Skin of body (tissue), 2 donors: ENCODE measurements around the gene PALB2. TPM values are rescaled to one million over a fixed set of nuclear protein-coding genes. Genes with fewer than 3 reads are reported as not detected.
"Not testable (repeated sequence)": the region's sequence is repeated elsewhere in the genome, so short reads cannot be mapped to it uniquely, and the experiment has no call there.

Source experiments
- DNase-seq: peaks from one replicate; lab custom pipeline; 2025; lab: John Stamatoyannopoulos, UW
- total RNA-seq: library from RNA; depleted of rRNA; stranded (reverse); fragments of >200 nt; gene quantifications from one replicate; pipeline ENCODE4 v1.2.3, GENCODE V29; 2014

The PALB2 gene
- total RNA-seq, 1 donor from 2014 or later = 7.4 TPM

DNA sequence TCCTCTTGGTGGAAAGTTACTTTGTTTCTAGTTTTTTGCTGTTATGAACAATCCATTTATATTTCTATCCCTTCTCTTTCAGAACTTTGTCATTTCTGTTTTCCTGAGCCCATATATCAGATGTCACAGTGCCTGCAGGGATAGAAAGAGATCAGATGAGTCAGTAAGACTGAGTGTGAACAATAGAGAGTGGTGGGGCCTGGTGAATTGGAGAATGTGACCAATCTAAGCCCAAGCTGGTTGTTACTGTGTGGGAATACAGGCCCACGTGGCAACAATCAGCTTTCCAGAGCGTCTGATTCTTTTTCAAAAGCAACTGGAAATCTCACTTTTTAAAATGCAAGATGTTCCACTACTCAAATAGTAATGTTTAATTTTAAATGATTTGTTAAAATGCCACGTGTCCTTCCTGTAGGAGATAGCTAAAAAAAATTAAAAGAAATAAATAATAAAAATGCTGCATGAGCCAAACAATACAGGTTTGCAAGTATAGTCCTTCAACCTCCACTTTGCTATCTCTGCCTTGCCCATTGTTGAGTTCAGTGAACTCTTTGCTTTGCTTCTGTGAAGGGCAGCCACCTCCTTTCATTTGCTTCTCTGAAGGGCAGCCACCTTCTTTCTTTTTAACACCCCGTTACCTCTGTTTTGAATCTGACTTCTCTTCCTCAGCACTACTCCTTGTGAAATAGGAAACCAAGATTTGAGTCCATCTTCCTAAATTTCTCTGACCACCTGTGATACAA lies 9.7 kb upstream of the PALB2 start:
- DNase-seq = no peak

DNA sequence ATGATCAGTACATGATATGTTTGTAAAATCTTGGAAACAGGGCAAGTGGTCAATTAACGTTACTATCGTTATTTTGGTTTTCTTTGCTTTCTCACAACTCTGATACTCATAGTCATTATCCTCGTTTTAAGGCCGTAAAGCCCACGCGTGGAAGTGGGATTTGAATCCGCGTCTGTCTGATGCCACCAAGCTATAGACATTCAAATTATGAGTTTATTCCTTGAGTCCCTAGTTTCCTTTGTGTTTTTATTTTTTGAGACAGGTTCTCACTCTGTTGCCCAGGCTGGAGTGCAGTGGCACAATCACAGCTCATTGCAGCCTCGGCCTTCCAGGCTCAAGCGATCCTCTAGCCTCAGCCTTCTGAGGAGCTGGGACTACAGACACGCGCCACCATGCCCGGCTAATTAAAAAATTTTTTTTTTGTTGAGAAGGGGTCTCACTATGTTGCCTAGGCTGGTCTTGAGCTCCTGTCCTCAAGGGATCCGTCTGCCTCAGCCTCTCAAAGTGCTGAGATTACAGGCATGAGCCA lies 1.2 kb upstream of the PALB2 start:
- no peak for DNase-seq

DNA sequence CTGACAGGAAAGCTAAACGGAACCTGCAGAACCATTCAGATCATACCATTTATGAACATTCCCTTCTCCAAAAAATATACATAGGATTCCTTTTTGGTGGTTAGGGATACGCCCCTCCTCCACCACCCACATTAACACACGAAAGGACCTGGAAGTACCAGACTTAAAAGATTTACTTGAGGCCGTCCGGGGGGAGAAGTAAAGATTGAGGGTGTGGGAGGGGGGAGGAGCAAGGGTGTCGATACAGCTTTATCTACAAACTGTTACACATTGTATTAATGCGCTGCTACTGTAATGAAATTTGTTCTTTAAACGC lies 537 bp downstream of the PALB2 start:
- no peak for DNase-seq

DNA sequence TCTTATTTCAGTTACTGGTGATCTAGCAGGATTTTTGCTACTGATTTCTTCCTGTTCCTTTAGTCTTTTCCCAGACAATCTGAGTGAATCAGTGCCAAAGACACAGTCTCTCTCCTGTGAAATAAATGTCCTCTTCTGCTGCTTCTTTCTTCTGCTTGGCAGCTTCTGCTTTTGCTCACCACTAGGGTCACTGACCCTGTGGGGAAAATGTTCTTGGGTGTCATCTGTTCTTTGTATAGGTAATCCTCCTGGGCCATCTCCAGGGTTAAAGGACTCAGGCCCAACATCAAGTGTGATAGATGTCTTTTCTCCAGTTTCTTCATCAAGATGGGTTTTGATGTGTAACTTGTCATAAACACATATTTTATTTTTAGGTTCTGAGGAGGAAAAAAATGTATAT lies 5.2 kb downstream of the PALB2 start:
- no peak for DNase-seq

DNA sequence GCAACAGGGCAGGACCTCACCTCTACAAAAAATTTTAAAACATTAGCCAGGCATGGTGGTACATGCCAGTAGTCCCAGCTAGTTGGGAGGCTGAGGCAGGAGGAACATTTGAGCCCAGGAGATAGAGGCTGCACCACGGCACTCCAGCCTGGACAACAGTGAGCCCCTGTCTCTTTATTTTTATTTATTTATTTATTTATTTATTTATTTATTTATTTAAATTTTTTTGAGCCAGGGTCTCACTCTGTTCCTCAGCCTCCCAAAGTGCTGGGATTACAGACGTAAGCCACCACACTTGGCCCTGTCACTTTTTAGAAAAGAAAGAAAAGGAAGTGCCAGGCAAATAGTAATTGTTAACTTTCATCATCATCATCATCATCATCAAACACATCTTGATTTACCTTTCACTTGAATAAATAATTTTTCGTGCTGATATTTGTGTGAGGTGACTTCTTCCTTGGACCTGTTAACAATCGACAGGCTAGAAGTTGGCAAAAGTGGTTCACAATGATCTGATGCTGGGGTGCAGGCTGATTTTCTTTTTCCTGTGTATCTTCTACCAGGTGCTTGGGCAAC lies 6.6 kb downstream of the PALB2 start:
- no peak for DNase-seq

DNA sequence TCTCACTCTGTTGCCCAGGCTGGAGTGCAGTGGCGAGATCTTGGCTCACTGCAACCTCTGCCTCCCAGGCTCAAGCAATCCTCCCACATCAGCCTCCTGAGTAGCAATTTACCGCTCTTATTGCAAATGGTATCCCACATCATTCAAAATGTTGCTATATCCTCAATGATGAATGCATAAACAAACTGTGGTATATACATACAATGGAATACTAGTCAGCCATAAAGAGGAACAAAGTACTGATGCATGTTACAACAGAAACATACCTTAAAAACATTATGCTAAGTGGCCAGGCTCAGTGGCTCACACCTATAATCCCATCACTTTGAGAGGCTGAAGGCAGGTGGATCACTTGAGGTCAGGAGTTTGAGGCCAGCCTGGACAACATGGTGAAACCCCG lies 9.2 kb downstream of the PALB2 start:
- DNase-seq = not testable (repeated sequence)

DNA sequence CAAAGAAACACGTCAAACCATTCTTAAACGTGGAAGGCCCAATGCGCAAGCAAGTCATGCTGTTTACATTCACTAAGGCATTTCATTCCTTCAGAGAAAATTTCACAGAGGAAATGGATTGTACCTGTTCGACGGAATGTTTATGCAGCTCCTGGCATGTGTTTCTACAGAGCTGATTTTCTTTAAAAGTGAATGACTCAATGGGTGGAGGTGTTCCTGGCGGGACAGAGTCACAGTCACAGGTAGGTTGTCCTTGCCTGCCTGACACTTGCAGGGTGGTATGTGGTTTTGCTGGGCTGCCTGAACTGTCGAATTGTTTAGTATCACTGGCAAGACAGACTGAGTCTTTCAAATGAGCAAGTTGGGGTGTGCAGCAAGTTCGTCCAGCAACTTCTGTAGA lies 11.6 kb downstream of the PALB2 start:
- no peak for DNase-seq

DNA sequence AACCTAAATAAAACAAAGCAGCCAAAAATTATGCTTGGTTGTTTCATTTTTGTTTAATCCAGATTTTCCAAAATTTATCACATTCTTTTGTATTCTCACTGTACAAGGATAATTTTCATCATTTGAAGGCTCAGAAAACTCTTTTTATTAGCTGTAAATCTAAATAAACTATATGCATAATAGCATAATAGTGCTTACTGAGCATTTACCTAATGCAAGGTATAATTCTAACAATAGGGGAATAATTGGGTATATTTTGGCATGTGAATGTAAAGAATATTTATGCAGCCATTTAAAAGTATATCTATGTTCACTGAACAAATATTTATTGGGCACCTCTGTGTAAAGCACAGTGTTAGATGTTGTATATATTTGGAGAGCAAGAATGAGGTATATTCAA lies 17.0 kb downstream of the PALB2 start:
- DNase-seq = no peak

DNA sequence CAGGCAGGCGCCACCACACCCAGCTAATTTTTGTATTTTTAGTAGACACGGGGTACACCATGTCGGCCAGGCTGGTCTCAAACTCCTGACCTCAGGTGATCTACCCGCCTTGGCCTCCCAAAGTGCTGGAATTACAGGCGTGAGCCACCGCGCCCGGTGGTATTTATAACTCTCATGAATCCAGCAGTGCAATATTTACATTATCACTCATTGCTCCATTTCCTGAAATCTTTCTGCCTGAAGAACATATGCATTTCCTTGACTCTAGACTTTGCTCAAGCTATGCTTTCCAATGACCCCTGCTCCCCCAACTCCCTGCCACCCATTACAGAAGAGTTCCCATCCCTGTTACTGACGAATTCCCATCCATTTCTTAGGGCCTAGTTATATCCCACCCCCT lies 25.3 kb downstream of the PALB2 start:
- DNase-seq = no peak

DNA sequence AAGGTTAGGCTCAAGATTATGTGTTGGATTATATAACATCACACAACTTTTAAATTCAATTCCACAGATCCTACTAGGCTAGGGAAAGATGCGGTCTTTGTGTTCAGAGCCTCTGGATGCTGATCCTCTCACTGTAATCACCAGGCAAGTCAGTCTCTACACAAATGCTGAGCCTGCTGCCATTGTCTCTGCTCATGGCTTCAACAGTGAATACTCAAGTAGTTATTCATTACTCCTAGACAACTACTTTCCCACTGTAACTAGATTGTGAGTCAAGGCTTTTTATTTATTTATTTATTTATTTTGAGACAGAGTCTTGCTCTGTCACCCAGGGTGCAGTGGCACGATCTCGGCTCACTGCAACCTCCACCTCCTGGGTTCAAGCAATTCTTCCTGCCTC lies 29.2 kb downstream of the PALB2 start:
- no peak for DNase-seq

DNA sequence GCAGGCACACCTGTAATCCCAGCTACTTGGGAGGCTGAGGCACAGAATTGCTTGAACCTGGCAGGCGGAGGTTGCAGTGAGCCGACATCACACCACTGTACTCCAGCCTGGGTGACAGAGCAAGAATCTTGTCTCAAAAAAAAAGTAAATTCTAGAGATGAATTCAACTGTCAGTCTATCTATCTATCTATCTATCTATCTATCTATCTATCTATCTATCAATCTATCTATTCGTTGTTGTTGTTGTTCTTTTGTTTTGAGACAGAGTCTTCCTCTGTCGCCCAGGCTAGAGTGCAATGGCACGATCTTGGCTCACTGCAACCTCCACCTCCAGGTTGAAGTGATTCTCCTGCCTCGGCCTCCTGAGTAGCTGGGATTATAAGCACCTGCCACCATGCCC lies 30.2 kb downstream of the PALB2 start:
- DNase-seq = not testable (repeated sequence)

DNA sequence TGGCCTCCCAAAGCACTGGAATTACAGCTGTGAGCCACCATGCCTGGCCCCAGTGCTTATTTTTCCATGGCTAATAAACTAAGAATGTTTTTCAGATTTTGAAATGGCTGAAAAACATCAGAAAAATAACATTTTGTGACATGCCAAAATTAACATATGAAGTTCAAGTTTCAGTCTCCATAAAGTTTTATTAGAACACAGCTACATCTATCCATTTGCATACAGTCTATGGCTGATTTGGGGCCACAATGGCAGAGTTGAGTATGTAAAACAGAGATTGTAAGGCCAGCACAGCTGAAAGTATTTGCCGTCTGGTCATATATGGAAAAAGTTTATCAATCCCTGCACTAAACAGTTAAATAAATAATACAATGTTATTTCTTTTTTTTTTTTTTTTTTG lies 31.2 kb downstream of the PALB2 start:
- no peak for DNase-seq

DNA sequence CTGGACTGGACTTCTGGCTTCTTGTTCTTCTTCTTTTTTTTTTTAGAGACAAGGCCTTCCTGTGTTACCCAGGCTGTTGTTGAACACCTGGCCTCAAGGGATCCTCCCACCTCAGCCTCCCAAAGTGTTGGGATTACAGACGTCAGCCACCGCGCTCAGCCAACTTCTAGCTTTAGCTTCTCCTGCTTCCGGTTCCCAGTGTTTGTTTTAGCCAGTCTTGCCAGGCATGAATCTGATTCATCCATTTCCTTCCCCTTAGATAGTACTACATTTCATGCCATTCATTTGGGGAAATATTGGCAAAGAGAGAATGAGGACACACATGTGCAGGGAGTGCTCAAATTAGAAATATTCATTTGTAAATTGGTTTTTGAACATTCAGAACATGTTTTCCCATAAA lies 32.9 kb downstream of the PALB2 start:
- no peak for DNase-seq

DNA sequence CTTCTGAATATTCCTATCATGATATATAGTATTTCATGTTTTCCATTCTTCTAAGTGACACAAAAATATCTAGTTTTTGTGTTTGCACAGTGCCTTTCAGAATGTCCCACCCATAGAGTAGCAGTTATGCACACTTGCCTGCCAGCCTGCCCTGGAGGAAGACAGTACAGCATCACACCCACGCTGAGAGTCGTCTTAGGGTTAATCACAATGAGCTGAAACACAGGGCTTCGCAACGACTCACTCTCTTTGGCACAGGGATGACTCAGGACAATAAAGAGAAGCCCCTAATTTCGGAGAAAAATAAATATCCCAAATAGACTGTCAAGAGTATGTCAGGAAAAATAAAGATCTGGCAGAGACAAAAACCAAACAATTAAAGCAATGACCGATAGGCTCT lies 33.4 kb downstream of the PALB2 start:
- DNase-seq = no peak

DNA sequence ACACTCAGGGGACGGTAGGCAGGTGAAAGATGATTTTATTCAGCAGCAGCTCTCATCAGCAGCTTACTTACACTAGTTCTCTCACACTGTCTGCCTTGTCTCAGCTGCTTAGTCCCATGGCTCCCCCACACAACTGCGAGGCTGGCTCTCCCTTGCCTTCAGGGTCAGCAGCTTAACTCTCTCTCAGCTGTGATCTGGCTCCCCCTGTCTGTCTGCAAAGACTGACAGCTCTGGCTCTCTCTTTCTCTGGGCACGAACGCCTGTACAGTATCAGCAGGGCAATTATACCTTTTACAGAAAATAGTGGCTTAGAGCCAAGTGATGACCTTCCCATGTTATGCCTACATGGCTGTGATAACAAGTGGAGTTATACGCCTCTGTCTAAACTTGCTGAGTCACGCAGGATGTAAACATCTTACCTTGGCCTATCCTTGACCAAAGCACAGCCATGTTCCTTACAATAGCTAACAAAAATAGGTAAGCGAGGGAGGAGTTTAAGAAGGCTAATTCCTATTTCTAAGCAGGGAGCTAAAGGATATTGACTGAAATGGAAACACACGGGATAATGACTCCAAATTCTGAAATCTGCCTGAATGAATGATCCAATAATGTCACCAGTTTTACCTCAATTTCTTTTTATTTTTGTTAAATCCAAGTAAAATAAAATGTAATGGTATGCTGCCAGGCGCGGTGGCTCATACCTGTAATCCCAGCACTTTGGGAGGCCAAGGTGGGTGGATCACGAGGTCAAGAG lies 43.9 kb downstream of the PALB2 start:
- no peak for DNase-seq

DNA sequence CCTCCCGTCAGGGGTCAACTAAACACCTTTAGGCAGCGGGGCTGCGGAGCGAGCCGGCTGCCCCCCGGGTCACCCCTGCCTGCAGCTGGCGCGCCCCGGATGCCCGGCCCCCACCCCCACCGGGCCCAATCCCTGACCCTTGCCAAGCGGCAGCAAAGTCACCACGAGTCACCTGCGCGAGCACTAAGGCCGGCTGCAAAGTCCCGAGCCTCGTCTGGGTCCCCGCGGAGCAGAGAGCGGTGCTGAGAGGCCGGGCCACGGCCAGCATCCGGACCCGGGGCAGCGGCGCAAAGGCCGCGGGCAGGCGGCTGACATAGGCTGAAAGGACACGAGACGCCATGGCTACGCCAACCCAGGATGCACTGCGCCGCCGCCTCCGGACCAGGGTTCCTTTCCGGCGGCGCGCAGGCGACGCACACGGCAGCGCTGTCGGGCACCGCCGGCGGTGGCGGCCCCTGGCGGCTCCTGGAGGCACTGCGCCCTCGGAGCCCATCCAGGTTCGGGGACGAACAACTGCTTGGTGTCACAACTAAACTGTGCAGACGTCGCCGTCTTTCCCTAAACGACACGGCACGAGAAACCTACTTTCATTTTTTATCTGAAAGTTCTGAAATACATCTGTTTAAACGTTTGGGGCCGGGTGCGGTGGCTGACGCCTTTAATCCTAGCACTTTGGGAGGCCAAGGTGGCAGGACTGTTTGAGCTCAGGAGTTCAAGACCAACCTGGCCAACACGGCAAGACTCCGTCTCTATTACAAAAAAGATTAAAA lies 45.0 kb downstream of the PALB2 start, which contains the start of gene NDUFAB1:
Gene NDUFAB1 (minus strand): TSS at position 366 of the 770 bp plus-strand sequence. CDS start 26 bp downstream, at position 340.
- DNase-seq = peak; percentile 71

DNA sequence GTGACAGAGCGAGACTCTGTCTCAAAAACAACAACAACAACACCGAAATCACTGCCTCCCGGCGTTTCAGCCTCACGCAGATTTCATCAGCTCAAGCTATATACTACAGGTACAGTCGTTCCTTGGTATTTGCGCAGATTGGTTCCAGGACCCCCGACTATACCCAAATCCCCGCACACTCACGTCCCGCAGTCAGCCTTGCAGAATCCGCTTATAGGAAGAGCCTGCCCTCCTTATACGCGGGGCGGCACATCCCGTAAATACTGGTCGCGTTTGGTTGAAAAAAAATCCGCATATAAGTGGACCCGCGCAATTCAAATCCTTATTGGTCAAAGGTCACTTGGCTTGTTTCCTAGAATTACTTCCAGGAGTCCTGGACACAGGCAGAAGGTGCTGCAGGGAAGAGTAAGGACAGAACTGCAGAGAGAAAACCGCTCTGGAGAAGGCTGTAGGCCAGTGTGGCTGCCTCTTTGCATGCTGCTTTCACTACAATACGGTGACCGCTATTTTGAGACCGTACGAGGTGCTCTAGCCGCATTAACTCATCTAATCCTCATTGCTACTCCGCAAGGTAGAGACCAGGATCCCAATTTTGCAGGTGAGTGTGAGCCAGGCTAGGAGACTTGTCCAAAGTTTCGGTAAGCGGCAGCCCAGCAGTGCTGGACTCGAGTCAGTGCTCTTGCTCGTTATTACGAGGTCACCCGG lies 45.7 kb downstream of the PALB2 start:
- DNase-seq = no peak

DNA sequence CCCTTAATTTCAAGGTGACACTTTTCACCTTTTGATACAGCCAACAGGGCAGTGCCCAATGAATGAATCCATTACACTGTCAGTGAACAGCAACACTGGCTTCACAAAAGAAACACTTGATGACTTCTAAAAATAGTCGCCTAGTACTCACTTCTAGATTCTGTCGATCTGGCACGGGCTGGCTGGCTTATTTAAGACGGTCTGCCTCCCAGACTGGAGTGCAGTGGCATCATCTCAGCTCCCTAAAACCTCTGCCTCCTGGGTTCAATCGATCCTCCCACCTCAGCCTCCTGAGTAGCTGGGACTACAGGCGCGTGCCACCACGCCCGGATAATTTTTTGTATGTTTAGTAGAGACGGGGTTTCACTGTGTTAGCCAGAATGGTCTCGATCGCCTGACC lies 46.9 kb downstream of the PALB2 start:
- no peak for DNase-seq

DNA sequence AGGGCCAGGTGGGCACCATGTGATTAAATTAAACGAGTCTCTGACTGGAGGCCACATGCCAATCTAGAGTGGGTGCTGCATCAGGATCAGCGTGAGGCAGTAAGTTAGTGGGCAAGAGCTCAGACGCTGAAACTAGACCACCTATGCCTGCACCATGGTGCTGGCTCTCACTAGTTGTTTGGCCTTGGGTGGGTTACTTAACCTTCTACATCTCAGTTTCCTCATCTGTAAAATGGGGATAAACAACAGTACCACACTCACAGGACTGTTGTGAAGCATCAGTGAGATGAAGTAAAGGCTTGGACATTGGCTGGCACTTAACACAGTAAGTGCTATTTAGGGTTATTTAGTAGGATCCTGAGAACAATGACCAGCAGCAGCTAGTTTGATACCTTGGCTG lies 50.9 kb downstream of the PALB2 start:
- no peak for DNase-seq

DNA sequence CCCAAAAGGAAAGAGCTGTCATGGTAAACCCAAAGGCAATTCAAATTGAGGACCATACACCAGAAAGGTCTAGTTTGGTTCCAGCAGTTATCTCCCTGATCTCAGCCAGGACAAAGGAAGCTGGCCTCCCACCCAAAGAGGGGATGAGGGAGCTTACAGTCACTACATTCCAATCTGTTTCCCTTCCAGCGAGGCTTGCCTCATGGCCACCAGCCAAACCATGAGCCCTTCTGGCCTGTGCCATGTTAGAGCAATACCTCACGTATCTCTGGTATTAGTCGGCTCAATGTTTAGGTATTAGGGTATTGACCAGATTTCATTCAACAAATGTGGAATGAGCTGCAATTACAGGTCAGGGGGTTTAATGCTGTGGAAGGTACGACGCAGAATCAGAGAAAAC lies 53.4 kb downstream of the PALB2 start:
- no peak for DNase-seq
